Activated CD8-positive, alpha-beta T cell treated with anti-CD3 and anti-CD28 coated beads for 36 hours (primary cell): ENCODE data around the gene TEX55. TPM values are rescaled to one million over a fixed set of nuclear protein-coding genes. Genes with fewer than 3 reads are reported as not detected.

ENCODE experiments used
- ATAC-seq: fragments of 200-7000 bp; cut with Tn5 transposase; one replicate; pipeline ENCODE4 v1.10.0; 2021; ENCODE audit warnings: mild to moderate bottlenecking, moderate library complexity
- CTCF ChIA-PET: fragments of 350-600 bp; sonication (Branson Sonifier 250); formaldehyde crosslinking; loops from one replicate; lab custom pipeline; 2021; ENCODE audit warnings: antibody characterized with exemption; lab: Charles Lee
- POLR2A ChIA-PET: fragments of 350-600 bp; sonication (Branson Sonifier 250); formaldehyde crosslinking; loops from one replicate; lab custom pipeline; 2021; ENCODE audit warnings: antibody characterized with exemption; lab: Charles Lee
- DNase-seq: peaks from one replicate; pipeline ENCODE4 v3.0.0-alpha.2; 2020
- H3K27ac Mint-ChIP-seq: one replicate; pipeline ENCODE4 v1.8.0; 2021; ENCODE audit warnings: mild to moderate bottlenecking, mixed read lengths
- H3K27me3 Mint-ChIP-seq: one replicate; pipeline ENCODE4 v1.8.0; 2021; ENCODE audit warnings: mixed read lengths
- H3K36me3 Mint-ChIP-seq: one replicate; pipeline ENCODE4 v1.8.0; 2021; ENCODE audit warnings: low read depth, mixed read lengths
- H3K4me1 Mint-ChIP-seq: one replicate; pipeline ENCODE4 v1.8.0; 2021; ENCODE audit warnings: low read depth, mixed read lengths
- H3K4me3 Mint-ChIP-seq: one replicate; pipeline ENCODE4 v1.8.0; 2021; ENCODE audit warnings: mild to moderate bottlenecking, moderate library complexity, mixed read lengths
- H3K9me3 Mint-ChIP-seq: one replicate; pipeline ENCODE4 v1.8.0; 2021; ENCODE audit warnings: mixed read lengths
- CTCF ChIP-seq: fragments of 200-600 bp; IDR thresholded peaks from one replicate; pipeline ENCODE4 v1.8.0; 2022; ENCODE audit warnings: antibody characterized with exemption, mild to moderate bottlenecking
- intact Hi-C: fragments of 100-400 bp; cut with micrococcal nuclease; formaldehyde crosslinking; loops from one replicate; pipeline ENCODE4 v1.10.0; 2022
- total RNA-seq, 2 experiments: library from RNA; stranded (reverse); gene quantifications; one replicate each; pipeline ENCODE4 v1.2.3, GENCODE V29; 2021

Gene TEX55
- total RNA-seq, 2 experiments from 2014 or later = not detected

GRCh38 chr3:119194237-119195150 is 48.5 kb downstream of the TEX55 start:
- H3K36me3 Mint-ChIP-seq = no peaks in the 10 kb centered on the region

GRCh38 chr3:119195151-119195476 is 49.1 kb downstream of the TEX55 start:
- Mint-ChIP-seq H3K4me3 (no peak overlapping the region), H3K9me3 (no peaks in the 10 kb centered on the region), H3K36me3 (no peaks in the 10 kb centered on the region), H3K27me3 (peaks cover 6% of the 10 kb centered on the region), H3K27ac (no peak overlapping the region), H3K4me1 (no peaks in the 10 kb centered on the region)
- DNase-seq (no peak), ATAC-seq (no peak)
- no peak for TF ChIP-seq CTCF
- intact Hi-C loops = no loop called here
- CTCF ChIA-PET = interaction anchor here (1.2 kb wide), 1 partner anchor 12 kb away, joined by 3 read pairs; no protein-coding TSS in a partner anchor
- POLR2A ChIA-PET = no interaction called here

More at GRCh38 chr3:119194237-119195150, 48.5 kb downstream of the TEX55 start:
- DNase-seq (no peak), ATAC-seq (no peak)
- TF ChIP-seq CTCF = no peak
- POLR2A ChIA-PET = no interaction called here
- intact Hi-C loops = no loop called here
- no peak overlapping the region for H3K27ac Mint-ChIP-seq
- CTCF ChIA-PET = interaction anchor here (1.2 kb wide), 1 partner anchor 12 kb away, joined by 3 read pairs; no protein-coding TSS in a partner anchor
- H3K9me3 Mint-ChIP-seq = no peaks in the 10 kb centered on the region
- H3K4me1 Mint-ChIP-seq = no peaks in the 10 kb centered on the region
- H3K4me3 Mint-ChIP-seq = no peak overlapping the region
- H3K27me3 Mint-ChIP-seq = peaks cover 6% of the 10 kb centered on the region

GRCh38 chr3:119195911-119196310 is 49.9 kb downstream of the TEX55 start:
- intact Hi-C loops = no loop called here
- no peaks in the 10 kb centered on the region for H3K36me3 Mint-ChIP-seq
- no peak for TF ChIP-seq CTCF
- H3K27ac Mint-ChIP-seq = no peak overlapping the region
- no peaks in the 10 kb centered on the region for H3K9me3 Mint-ChIP-seq
- H3K4me1 Mint-ChIP-seq = no peaks in the 10 kb centered on the region
- ChIA-PET POLR2A (no interaction called here), CTCF (interaction anchor here (1.2 kb wide), 1 partner anchor 13 kb away, joined by 3 read pairs; no protein-coding TSS in a partner anchor)
- peaks cover 6% of the 10 kb centered on the region for H3K27me3 Mint-ChIP-seq
- no peak overlapping the region for H3K4me3 Mint-ChIP-seq
- DNase-seq (no peak), ATAC-seq (no peak)

Other genes starting within 250 kb of the TEX55 start
- under 1 TPM in 1 of 2 experiments, not detected in 1; 0.07 TPM for gene IGSF11, start 111.3 kb upstream of the TEX55 start, total RNA-seq
- gene UPK1B, start 27.4 kb downstream of the TEX55 start, total RNA-seq = not detected
- gene B4GALT4, start 94.7 kb downstream of the TEX55 start, total RNA-seq = 10 to 100 TPM; 13.3 to 15.2 TPM
- gene ARHGAP31, start 148.2 kb downstream of the TEX55 start, total RNA-seq = 1 to 10 TPM; 6.6 to 8.0 TPM